T-helper 1 cell (primary cell): ENCODE results near the gene CCDC15.
"Not testable (repeated sequence)": the region's sequence is repeated elsewhere in the genome, so short reads cannot be mapped to it uniquely, and the experiment has no call there.

Experiments used
- DNase-seq, 5 donors: peaks; one replicate each; pipeline ENCODE4 v3.0.0-alpha.2; 2012 to 2020

The CCDC15 gene

DNA sequence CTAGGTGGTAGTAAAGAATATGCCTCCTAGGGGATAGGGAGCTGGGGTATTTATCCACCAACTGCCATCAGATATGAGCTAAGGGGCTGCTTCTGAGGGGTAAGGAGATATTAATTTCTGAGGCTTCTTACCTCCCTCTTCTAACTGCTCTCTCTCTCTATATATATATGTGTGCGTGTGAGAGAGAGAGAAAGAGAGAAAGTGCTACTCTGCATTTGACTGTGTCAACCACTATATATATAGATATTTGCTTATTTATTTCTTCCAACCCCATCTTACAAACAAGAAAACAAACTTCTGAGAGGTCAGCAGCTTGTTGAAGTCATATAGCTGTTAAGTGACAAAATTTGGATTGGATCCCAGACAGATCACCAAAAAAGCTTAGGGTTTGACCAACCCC, 12.3 kb upstream of the CCDC15 start:
- DNase-seq, result no peak

GRCh38 chr11:124942466-124943253, 11.3 kb upstream of the CCDC15 start:
- no peak for DNase-seq

DNA sequence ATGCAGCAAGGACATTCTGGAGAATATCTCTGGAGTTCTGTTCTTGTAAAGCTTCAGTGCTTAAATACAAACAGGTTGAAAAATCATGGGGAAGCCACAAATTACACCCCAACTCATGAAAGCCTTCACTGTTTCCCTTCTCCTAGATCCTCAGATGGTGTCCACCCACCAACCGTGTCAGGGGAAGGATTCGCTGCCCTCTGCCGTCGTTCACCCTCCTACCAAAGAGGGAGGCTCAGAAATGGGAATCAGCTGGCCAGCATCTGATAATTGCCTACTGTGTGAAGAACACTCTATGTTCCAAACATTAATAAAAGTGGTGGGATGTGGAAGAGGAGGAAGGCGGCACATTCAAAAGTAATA, 10.8 kb upstream of the CCDC15 start:
- no peak for DNase-seq

- DNase-seq, result no peak
These were observed 10.3 kb upstream of the CCDC15 start for GRCh38 chr11:124943741-124944140.

DNA sequence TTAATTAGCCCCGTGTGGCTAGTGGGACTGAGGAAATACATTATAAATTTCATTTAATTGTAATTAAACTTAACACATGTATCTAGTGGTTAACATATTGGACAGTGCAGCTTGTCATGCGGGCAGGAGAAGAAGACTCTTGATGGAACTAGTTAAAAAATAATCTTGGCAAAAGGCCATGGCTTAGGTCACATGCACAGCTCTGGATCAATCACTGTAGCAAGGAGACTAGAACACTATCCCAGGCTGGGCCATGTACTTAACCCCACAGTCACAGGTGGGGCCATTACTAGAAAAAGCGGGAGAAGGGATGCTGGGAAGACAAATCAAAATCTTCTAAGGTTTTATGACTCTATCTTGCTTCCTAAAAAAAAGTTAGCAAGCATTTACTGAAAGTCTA, 9.4 kb upstream of the CCDC15 start:
- DNase-seq, result no peak

GRCh38 chr11:124945826-124946225, 8.2 kb upstream of the CCDC15 start:
- DNase-seq, result no peak

- DNase-seq, result no peak
These were observed 7.3 kb upstream of the CCDC15 start for GRCh38 chr11:124946735-124947141.

GRCh38 chr11:124950601-124951330, 3.2 kb upstream of the CCDC15 start:
- DNase-seq, result peak in 1 of 5 donors; percentile 71

- no peak for DNase-seq
These were observed 2.7 kb upstream of the CCDC15 start for GRCh38 chr11:124951341-124951740.

DNA sequence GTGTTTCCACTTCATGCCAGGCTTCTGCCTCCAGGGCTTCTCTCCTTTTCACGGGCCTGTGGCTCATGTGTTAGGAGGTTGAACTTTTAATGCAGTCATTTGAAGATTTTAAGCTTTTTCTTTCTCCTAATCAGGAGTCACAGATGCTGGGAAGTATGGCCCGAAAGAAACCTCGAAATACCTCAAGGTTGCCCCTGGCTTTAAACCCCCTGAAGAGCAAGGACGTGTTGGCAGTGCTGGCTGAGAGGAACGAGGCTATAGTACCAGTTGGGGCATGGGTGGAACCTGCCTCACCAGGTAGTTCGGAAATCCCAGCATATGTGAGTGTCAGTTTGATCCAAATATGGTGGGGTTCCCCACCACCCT, 571 bp downstream of the CCDC15 start:
- no peak for DNase-seq

DNA sequence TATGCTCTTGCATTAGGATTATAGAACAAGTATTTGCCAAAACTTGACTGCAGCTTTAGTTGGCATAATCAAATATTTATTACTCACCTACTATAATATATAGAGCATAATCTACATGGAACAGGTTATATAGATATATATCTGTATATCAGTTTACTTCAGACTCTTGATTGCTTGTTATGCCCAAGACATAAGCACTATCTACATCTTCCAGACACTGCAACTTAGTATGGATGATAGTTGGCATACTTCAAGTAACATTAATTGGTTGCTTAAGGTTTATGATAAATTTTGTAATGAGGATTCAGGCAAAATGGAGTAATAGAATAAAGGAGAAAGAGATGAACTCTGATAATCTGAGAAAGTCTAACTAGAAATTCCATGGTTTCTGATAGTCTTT, 1.0 kb downstream of the CCDC15 start:
- DNase-seq, result no peak

DNA sequence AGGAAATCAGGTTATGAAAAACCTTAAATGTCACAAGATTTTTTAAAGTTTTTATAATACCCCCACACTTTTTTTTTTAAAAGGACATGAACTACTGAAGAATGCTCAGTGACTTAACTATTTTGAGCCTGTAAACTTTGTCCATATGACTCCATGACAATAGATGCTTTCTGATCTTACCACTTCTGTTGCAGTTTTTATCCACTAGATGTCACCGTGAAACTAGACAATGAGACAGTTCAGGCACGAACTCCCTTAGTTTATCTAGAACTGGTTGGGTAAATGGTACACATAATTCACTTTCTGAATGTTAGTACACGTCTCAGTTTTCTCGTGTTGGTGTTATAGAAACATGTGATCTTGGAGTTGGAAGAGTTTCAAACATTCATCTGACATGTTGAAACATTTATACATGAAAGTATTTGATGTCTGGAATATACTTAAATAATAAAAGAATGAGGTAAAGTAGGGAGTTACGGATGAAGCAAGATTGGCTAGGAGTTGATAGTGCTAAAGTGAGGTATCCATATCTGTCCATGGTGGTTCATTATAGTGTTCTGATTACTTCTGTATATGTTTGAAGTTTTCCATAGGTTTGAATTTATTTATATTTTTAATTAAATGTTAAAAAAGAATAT, 8.1 kb downstream of the CCDC15 start:
- DNase-seq, result peak in 2 of 5 donors; percentile 15 to 59

DNA sequence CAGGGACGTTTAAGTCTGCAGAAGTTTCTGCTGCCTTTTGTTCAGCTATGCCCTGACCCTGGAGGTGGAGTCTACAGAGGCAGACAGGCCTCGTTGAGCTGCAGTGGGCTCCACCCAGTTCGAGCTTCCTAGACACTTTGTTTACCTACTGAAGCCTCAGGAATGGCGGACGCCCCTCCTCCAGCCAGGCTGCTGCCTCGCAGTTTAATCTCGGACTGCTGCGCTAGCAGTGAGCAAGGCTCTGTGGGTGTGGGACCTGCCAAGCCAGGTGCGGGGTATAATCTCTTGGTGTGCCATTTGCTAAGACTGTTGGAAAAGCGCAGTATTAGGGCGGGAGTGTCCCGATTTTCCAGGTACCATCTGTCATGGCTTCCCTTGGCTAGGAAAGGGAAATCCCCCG, 14.2 kb downstream of the CCDC15 start:
- not testable (repeated sequence) for DNase-seq

- no peak for DNase-seq
These were observed 16.9 kb downstream of the CCDC15 start for GRCh38 chr11:124970925-124971324.

DNA sequence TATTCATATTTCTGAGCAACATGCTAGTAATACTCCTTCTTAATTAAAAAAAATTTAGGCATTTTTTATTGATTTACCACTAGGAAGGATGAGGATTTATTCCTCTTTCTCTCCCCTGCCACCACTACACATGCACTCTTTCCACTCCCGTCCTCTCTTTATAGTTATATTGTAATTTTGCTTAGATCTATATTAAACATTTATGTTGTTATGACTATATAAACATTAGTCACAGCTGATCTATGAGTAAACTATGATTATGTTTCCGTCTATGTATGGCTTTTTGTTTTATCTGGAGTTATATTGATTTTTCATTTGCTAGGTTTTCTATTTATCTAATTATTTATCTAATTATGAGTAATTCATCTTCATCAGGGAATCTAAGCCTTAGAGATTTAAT, 17.8 kb downstream of the CCDC15 start:
- no peak for DNase-seq

DNA sequence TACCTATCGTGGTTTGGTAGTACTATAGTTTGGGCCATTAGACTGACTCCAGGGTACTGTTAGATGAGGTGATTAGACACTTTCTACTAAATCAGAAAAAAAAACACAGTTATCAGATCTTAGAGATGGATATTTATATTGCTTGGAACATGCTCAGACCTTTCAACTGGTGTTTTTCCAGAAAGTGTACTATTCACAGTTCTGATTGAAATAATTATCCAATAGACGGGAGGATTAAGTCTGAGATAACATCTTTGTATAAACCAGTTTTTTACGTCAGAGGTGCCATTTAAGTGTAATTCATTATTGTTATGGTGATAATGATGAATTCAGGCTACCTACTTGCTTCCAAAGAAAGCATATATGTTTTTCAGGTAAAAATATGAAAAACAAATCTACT, 22.5 kb downstream of the CCDC15 start:
- DNase-seq, result no peak

- no peak for DNase-seq
These were observed 23.0 kb downstream of the CCDC15 start for GRCh38 chr11:124977006-124977405.

GRCh38 chr11:124978316-124978715, 24.3 kb downstream of the CCDC15 start:
- DNase-seq, result no peak

GRCh38 chr11:124982043-124982442, 28.0 kb downstream of the CCDC15 start:
- no peak for DNase-seq

DNA sequence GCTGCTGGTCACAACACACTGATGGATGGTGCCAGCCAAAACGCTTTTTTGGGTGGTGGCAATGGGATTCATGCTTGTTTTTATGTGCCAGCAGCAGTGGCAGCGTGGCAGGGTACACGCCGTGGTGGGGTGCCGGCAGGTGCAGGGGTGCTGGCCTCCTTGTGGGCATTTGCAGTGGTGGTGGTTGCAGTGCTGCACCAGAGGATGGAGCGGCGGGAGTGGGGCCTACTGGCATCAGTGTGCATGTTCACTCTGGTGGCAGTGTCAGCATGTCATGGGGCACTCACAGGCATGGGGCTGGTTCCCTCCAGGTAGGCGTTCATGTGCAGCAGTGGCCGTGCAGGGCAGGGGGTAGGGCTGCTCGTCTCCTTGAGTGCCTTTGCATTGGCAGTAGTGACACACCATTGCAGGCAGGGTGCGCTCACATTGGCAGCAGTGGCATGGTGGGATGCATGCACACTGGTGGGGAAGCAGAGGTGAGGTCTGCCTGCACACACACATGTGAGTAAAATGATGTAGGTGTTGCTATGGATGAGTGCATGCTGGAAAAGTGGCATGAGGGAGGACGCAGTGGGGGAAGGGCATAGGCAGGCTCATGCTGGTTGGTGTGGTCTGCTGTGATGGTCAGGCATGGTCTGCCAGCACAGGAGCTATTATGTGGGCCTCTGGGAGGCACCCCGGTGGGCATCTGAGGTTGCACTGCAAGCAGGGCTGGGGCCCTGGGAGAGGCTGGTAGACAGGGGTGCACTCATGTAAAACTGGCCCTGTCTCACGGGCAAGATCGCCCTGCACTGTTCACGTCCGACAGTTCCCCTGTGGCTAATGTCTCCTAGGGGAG, 29.9 kb downstream of the CCDC15 start:
- no peak for DNase-seq

- no peak for DNase-seq
These were observed 30.5 kb downstream of the CCDC15 start for GRCh38 chr11:124984512-124984854.

- DNase-seq, result no peak
These were observed 33.1 kb downstream of the CCDC15 start for GRCh38 chr11:124987096-124987495.

- DNase-seq, result no peak
These were observed 34.1 kb downstream of the CCDC15 start for GRCh38 chr11:124988063-124988462.
